ENCODE results near the gene NOXRED1. TPM values are rescaled to one million over a fixed set of nuclear protein-coding genes. Genes with fewer than 3 reads are reported as not detected.

NOXRED1 gene
- polyA plus RNA-seq, 2 of the 4 experiments (the other 2 are of a cell fraction) = 0.18 to 0.34 TPM

- POLR2A ChIA-PET = no interaction called here
- CTCF ChIA-PET = interaction anchor here (1.1 kb wide), 1 partner anchor 44 kb away, joined by 3 read pairs; no protein-coding TSS in a partner anchor
- no peak overlapping the region for H3K4me2 ChIP-seq
- no peak overlapping the region for H3K27ac ChIP-seq
- ATAC-seq = no peak
- TF ChIP-seq TP53 (CRISPR knock-in tag; IDR thresholded peaks at IDR 0.05) = no peak
- no peak for TF ChIP-seq MAX (IDR thresholded peaks at IDR 0.05)
- TF ChIP-seq CHD4 (IDR thresholded peaks at IDR 0.05; ENCODE audit: borderline replicate concordance) = no peak
- TF ChIP-seq RFX5 (IDR thresholded peaks at IDR 0.05) = no peak
- no peak for TF ChIP-seq ZC3H11A (IDR thresholded peaks at IDR 0.05)
- TF ChIP-seq RCOR1 (IDR thresholded peaks at IDR 0.05; ENCODE audit: low read depth, low read length) = no peak
- no peak for TF ChIP-seq HMGXB4 (CRISPR knock-in tag; IDR thresholded peaks at IDR 0.05; ENCODE audit: borderline replicate concordance)
- TF ChIP-seq MYC (IDR thresholded peaks at IDR 0.05; ENCODE audit: borderline replicate concordance, low read length) = no peak
- 97% methylated on average over 1 of the region's 1 CpG for WGBS (ENCODE audit: missing lambda C conversion rate)
- DNase-seq (ENCODE audit: low read depth in 1 of 2, low spot score in 1 of 2) = no peak
- no peak overlapping the region for H3K4me3 ChIP-seq
- H3K9me3 ChIP-seq = no peaks in the 10 kb centered on the region
- FAIRE-seq = no peak
- H3K4me1 ChIP-seq = no peaks in the 10 kb centered on the region
These were observed 63.7 kb downstream of the NOXRED1 start for GRCh38 chr14:77359626-77360025.

GRCh38 chr14:77356899-77357298 is 66.4 kb downstream of the NOXRED1 start:
- DNase-seq (ENCODE audit: low read depth in 1 of 2, low spot score in 1 of 2) (no peak), FAIRE-seq (no peak), ATAC-seq (no peak)
- TF ChIP-seq EP300 (IDR thresholded peaks at IDR 0.05) (no peak), RAD21 (conservative IDR thresholded peaks at IDR 0.05 in 1 of 2, IDR thresholded peaks at IDR 0.05 in 1 of 2) (no peak), RNF2 (IDR thresholded peaks at IDR 0.05; ENCODE audit: borderline replicate concordance, low read depth) (no peak), MAZ (IDR thresholded peaks at IDR 0.05; ENCODE audit: borderline replicate concordance, low read depth, low read length) (no peak), CTCF (IDR thresholded peaks at IDR 0.05) (no peak), CHD2 (IDR thresholded peaks at IDR 0.05; ENCODE audit: low read length, partially characterized antibody) (no peak), MAFK (IDR thresholded peaks at IDR 0.05; ENCODE audit: partially characterized antibody) (no peak), TFCP2L1 (CRISPR knock-in tag; IDR thresholded peaks at IDR 0.05) (no peak), KDM1A (IDR thresholded peaks at IDR 0.05; ENCODE audit: low read depth) (no peak), RARB (CRISPR knock-in tag; IDR thresholded peaks at IDR 0.05) (no peak), FOSL2 (IDR thresholded peaks at IDR 0.05) (no peak), FOSL2 (CRISPR knock-in tag; IDR thresholded peaks at IDR 0.05) (no peak), JUN (IDR thresholded peaks at IDR 0.05) (no peak)
- H3K4me2 ChIP-seq = no peak overlapping the region
- H3K9me3 ChIP-seq = no peaks in the 10 kb centered on the region
- ChIA-PET CTCF (interaction anchor here (0.8 to 1.5 kb wide), 2 partner anchors 20 to 25 kb away, joined by 3 to 4 read pairs; partner anchors contain the start of genes SAMD15 and TMED8), POLR2A (no interaction called here)
- WGBS (ENCODE audit: missing lambda C conversion rate) = 89% methylated on average over 4 of the region's 4 CpGs
- no peak overlapping the region for H3K27ac ChIP-seq
- H3K4me3 ChIP-seq = no peak overlapping the region
- no peaks in the 10 kb centered on the region for H3K4me1 ChIP-seq

- POLR2A ChIA-PET = no interaction called here
- no peak for FAIRE-seq
- CTCF ChIA-PET = interaction anchor here (0.6 to 1.5 kb wide), 4 partner anchors 9 to 103 kb away, joined by 3 to 5 read pairs (median 4); partner anchors contain the start of genes SAMD15 and TMED8
- Histone ChIP-seq H3K9me3 (no peaks in the 10 kb centered on the region), H3K27ac (no peak overlapping the region), H3K4me2 (no peak overlapping the region), H3K4me3 (no peak overlapping the region), H3K4me1 (no peaks in the 10 kb centered on the region)
- DNase-seq (ENCODE audit: low read depth in 1 of 2, low spot score in 1 of 2) = no peak
- TF ChIP-seq SMC3 (IDR thresholded peaks at IDR 0.05) (no peak), BCL3 (IDR thresholded peaks at IDR 0.05) (no peak), JUNB (IDR thresholded peaks at IDR 0.05) (no peak), E2F6 (IDR thresholded peaks at IDR 0.05; ENCODE audit: borderline replicate concordance, low read depth) (no peak), ZFP36 (IDR thresholded peaks at IDR 0.05; ENCODE audit: borderline replicate concordance, partially characterized antibody) (no peak)
- ATAC-seq = no peak
- 92% methylated on average over 4 of the region's 4 CpGs for WGBS (ENCODE audit: missing lambda C conversion rate)
These were observed 67.5 kb downstream of the NOXRED1 start for GRCh38 chr14:77355811-77356210.
